HepG2 (cell line): ENCODE measurements around the gene MRPL34. TPM values are rescaled to one million over a fixed set of nuclear protein-coding genes. Genes with fewer than 3 reads are reported as not detected.

Experiments used
- AKNA ChIP-seq: sonication (generic); formaldehyde crosslinking; IDR thresholded peaks from 2 replicates; pipeline ENCODE4 v1.4.0; 2020; ENCODE audit warnings: missing genetic modification reagents, borderline replicate concordance
- ATF6 ChIP-seq: sonication (generic); formaldehyde crosslinking; conservative IDR thresholded peaks from 2 replicates; pipeline ENCODE4 v1.4.0; 2020; ENCODE audit warnings: missing genetic modification reagents
- ISX ChIP-seq: sonication (generic); formaldehyde crosslinking; conservative IDR thresholded peaks from 2 replicates; pipeline ENCODE4 v1.5.0; 2020; ENCODE audit warnings: missing genetic modification reagents
- KAT8 ChIP-seq: IDR thresholded peaks from 2 replicates; pipeline ENCODE4 v1.6.1; 2016; ENCODE audit warnings: missing genetic modification reagents, missing compliant biosample characterization
- KIAA2018 ChIP-seq: sonication (generic); formaldehyde crosslinking; IDR thresholded peaks from 2 replicates; pipeline ENCODE4 v1.5.0; 2020; ENCODE audit warnings: mild to moderate bottlenecking, missing genetic modification reagents, borderline replicate concordance
- SMAD1 ChIP-seq: sonication (generic); formaldehyde crosslinking; IDR thresholded peaks from 2 replicates; pipeline ENCODE4 v1.4.0; 2020; ENCODE audit warnings: missing genetic modification reagents, low read depth, mild to moderate bottlenecking, borderline replicate concordance
- ZNF501 ChIP-seq: sonication (generic); formaldehyde crosslinking; IDR thresholded peaks from 2 replicates; pipeline ENCODE4 v1.5.1; 2020; ENCODE audit warnings: mild to moderate bottlenecking, moderate library complexity, missing genetic modification reagents
- ZNF512B ChIP-seq: sonication (generic); formaldehyde crosslinking; IDR thresholded peaks from 2 replicates; pipeline ENCODE4 v1.5.1; 2020; ENCODE audit warnings: missing genetic modification reagents, mild to moderate bottlenecking, borderline replicate concordance
- polyA plus RNA-seq, 8 experiments: library from polyadenylated mRNA; depleted of rRNA in 3 of 8; stranded (reverse) in 7 of 8; unstranded in 1 of 8; fragments of >200 nt; fragmentation: Illumina TruSeq in 4 of 8; extraction: Trizol in 4 of 8; gene quantifications; 2 replicates each; pipeline versions ENCODE4 v1.2.1 to v1.2.3, GENCODE V29; 2011 to 2016; ENCODE audit warnings: low read depth in 4 of 8, missing spikeins in 1 of 8, mixed read lengths in 1 of 8; ENCODE audit not compliant: insufficient read depth in 1 of 8
- total RNA-seq, 5 experiments: library from RNA; depleted of rRNA; stranded (reverse); fragments of >200 nt; fragmentation: Illumina TruSeq; extraction: Trizol; gene quantifications; 2 replicates each; pipeline ENCODE4 v1.2.3, GENCODE V29; 2016; ENCODE audit warnings: low read depth in 1 of 5

MRPL34 gene
- total and polyA plus RNA-seq, 2 of the 13 experiments (the other 11 are each of a cell fraction or from before 2014, with no cell fraction given) = 74.0 to 77.3 TPM

GRCh38 chr19:17334414-17335409 lies 29.0 kb downstream of the MRPL34 start, which contains the start of gene ANO8 (continued):
- TF ChIP-seq ZNF501 (CRISPR knock-in tag) = no peak
- TF ChIP-seq AKNA = no peak
- TF ChIP-seq ISX (CRISPR knock-in tag) = no peak
- peak; percentile 64; the same call in 1 of the 2 replicates for TF ChIP-seq SMAD1
- no peak for TF ChIP-seq ZNF512B
- TF ChIP-seq KIAA2018 (CRISPR knock-in tag) = no peak
- TF ChIP-seq KAT8 (CRISPR knock-in tag) = peak; percentile 76
- TF ChIP-seq ATF6 (CRISPR knock-in tag) = no peak
